GM12878 (cell line): ENCODE measurements around the gene NT5E.

Source experiments
- CBFB ChIP-seq: IDR thresholded peaks from 2 replicates; pipeline ENCODE4 v1.6.1; 2016; ENCODE audit warnings: antibody characterized with exemption, low read depth
- EP300 ChIP-seq, 2 experiments: fragments of 150-350 bp in 1 of 2; IDR thresholded peaks; 2 replicates each; pipeline ENCODE4 v1.6.1; 2011 to 2012; ENCODE audit warnings: low read depth in 2 of 2, low read length in 2 of 2, borderline replicate concordance in 1 of 2, improper control_type of control experiment in 1 of 2, inconsistent platforms in 1 of 2; ENCODE audit not compliant: control insufficient read depth in 1 of 2
- ESRRA ChIP-seq: IDR thresholded peaks from 2 replicates; pipeline ENCODE4 v1.6.1; 2012; ENCODE audit warnings: mild to moderate bottlenecking, low read length, improper control_type of control experiment
- NFYB ChIP-seq: IDR thresholded peaks from 2 replicates; pipeline ENCODE4 v1.6.1; 2011; ENCODE audit warnings: low read depth, mild to moderate bottlenecking, low read length, improper control_type of control experiment, moderate library complexity; ENCODE audit not compliant: insufficient read depth
- POLR2A ChIP-seq: IDR thresholded peaks from 2 replicates; pipeline ENCODE4 v1.6.1; 2011; ENCODE audit warnings: low read depth, mild to moderate bottlenecking, low read length
- POLR2AphosphoS5 ChIP-seq: IDR thresholded peaks from 2 replicates; pipeline ENCODE4 v1.6.1; 2011; ENCODE audit warnings: mild to moderate bottlenecking, low read length, inconsistent platforms
- TAF1 ChIP-seq: IDR thresholded peaks from 2 replicates; pipeline ENCODE4 v1.6.1; 2011; ENCODE audit warnings: mild to moderate bottlenecking, low read depth, low read length, borderline replicate concordance
- TF ChIP-seq, protein P1 (sequence below), 3 experiments: IDR thresholded peaks in 2 of 3; conservative IDR thresholded peaks in 1 of 3; 2 replicates each; pipeline ENCODE4 v1.5.1; 2011; ENCODE audit warnings: low read depth in 3 of 3, low read length in 3 of 3, mild to moderate bottlenecking in 3 of 3, control low read depth in 2 of 3, moderate library complexity in 2 of 3, inconsistent platforms in 1 of 3, mixed read lengths in 1 of 3; ENCODE audit not compliant: control insufficient read depth in 2 of 3, insufficient read depth in 1 of 3; ENCODE audit errors: extremely low read depth in 1 of 3

DNA sequence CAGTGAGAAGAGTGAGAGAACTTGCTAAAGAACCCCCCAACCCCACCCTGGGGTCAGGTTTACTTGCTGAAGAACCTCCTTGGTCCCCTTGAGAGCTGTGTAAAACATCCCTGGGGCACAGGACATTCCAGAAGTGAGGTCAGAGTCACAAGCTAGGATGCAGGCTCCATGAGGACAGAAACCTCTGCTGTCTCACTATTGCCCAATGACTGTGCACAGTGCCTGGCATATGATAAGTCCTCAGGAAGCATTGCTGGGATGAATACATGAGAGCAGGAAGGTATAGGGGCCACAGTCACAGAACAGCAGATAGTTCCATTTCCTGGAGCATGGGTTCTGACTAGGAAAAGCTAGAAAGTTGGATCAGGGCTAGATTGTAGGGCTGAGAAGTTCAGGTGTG is 18.4 kb downstream of the NT5E start:
- TF ChIP-seq POLR2A (no peak), NFYB (no peak), EP300 (IDR thresholded peaks at IDR 0.05; ENCODE audit: borderline replicate concordance in 1 of 2, control insufficient read depth in 1 of 2, low read depth in 2 of 2, low read length in 2 of 2) (no peak), ESRRA (no peak), POLR2AphosphoS5 (no peak), TAF1 (no peak), CBFB (no peak)
- TF ChIP-seq, protein P1, sequence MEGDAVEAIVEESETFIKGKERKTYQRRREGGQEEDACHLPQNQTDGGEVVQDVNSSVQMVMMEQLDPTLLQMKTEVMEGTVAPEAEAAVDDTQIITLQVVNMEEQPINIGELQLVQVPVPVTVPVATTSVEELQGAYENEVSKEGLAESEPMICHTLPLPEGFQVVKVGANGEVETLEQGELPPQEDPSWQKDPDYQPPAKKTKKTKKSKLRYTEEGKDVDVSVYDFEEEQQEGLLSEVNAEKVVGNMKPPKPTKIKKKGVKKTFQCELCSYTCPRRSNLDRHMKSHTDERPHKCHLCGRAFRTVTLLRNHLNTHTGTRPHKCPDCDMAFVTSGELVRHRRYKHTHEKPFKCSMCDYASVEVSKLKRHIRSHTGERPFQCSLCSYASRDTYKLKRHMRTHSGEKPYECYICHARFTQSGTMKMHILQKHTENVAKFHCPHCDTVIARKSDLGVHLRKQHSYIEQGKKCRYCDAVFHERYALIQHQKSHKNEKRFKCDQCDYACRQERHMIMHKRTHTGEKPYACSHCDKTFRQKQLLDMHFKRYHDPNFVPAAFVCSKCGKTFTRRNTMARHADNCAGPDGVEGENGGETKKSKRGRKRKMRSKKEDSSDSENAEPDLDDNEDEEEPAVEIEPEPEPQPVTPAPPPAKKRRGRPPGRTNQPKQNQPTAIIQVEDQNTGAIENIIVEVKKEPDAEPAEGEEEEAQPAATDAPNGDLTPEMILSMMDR (IDR thresholded peaks at IDR 0.05 in 2 of 3, conservative IDR thresholded peaks at IDR 0.05 in 1 of 3; ENCODE audit: control insufficient read depth in 2 of 3, extremely low read depth in 1 of 3, insufficient read depth in 1 of 3, low read depth in 3 of 3, low read length in 3 of 3) = no peak
